ENCODE data around the gene MAP3K21. TPM values are rescaled to one million over a fixed set of nuclear protein-coding genes. Genes with fewer than 3 reads are reported as not detected.

The MAP3K21 gene
- total and polyA plus RNA-seq, 10 donors = 0.38 to 4.6 (median 1.1) TPM

GRCh38 chr1:233294913-233295236 is 32.6 kb upstream of the MAP3K21 start:
- WGBS, 5 donors = 4 to 14% (median 6%) methylated on average over 8 of the region's 8 CpGs
- peaks cover 0 to 14% (median 0%) of the 10 kb centered on the region in 7 donors for H3K27me3 ChIP-seq (replicated peaks in 1 of 7)

GRCh38 chr1:233295237-233295974 is 32.1 kb upstream of the MAP3K21 start, which contains the start of gene PCNX2:
Gene PCNX2 (minus strand): TSS chr1:233295725. CDS start chr1:233295478, 247 bp downstream.
- Histone ChIP-seq H3K4me1 (peaks cover 0 to 42% (median 14%) of the 10 kb centered on the region in 6 donors), H3K27ac (peak within 1 kb of the TSS in 7 of 8 donors; percentile 15 to 76 (median 55)), H3K4me3 (peak within 1 kb of the TSS; percentile 53 to 82 (median 69)), H3K36me3 (no peaks in the 10 kb centered on the region), H3K9me3 (no peaks in the 10 kb centered on the region), H3K27me3 (replicated peaks in 1 of 7) (peaks cover 0 to 17% (median 0%) of the 10 kb centered on the region in 7 donors)
- TF ChIP-seq, protein P1, sequence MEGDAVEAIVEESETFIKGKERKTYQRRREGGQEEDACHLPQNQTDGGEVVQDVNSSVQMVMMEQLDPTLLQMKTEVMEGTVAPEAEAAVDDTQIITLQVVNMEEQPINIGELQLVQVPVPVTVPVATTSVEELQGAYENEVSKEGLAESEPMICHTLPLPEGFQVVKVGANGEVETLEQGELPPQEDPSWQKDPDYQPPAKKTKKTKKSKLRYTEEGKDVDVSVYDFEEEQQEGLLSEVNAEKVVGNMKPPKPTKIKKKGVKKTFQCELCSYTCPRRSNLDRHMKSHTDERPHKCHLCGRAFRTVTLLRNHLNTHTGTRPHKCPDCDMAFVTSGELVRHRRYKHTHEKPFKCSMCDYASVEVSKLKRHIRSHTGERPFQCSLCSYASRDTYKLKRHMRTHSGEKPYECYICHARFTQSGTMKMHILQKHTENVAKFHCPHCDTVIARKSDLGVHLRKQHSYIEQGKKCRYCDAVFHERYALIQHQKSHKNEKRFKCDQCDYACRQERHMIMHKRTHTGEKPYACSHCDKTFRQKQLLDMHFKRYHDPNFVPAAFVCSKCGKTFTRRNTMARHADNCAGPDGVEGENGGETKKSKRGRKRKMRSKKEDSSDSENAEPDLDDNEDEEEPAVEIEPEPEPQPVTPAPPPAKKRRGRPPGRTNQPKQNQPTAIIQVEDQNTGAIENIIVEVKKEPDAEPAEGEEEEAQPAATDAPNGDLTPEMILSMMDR (IDR thresholded peaks at IDR 0.05 in 8 of 11, conservative IDR thresholded peaks at IDR 0.05 in 3 of 11) = no peak
- TF ChIP-seq POLR2AphosphoS5 (IDR thresholded peaks at IDR 0.05) = peak in 2 of 3 donors; percentile 66 to 68
- 0 to 1% (median 1%) methylated on average over 25 to 54 of the region's 54 CpGs for WGBS, 5 donors
- DNase-seq = peak; percentile 88
- intact Hi-C loops (cut with DNase I; ENCODE audit: low total_unique reads) = no loop called here

More at GRCh38 chr1:233294913-233295236, 32.6 kb upstream of the MAP3K21 start:
- Histone ChIP-seq H3K27ac (peak overlapping the region in 7 of 8 donors; percentile 15 to 76 (median 55)), H3K9me3 (no peaks in the 10 kb centered on the region), H3K4me3 (peak overlapping the region; percentile 53 to 82 (median 69)), H3K4me1 (peaks cover 0 to 47% (median 14%) of the 10 kb centered on the region in 6 donors), H3K36me3 (no peaks in the 10 kb centered on the region)
- DNase-seq = no peak
- TF ChIP-seq POLR2AphosphoS5 (IDR thresholded peaks at IDR 0.05) = no peak
- TF ChIP-seq POLR2A (IDR thresholded peaks at IDR 0.05) = no peak
- TF ChIP-seq, protein P1 (IDR thresholded peaks at IDR 0.05 in 8 of 11, conservative IDR thresholded peaks at IDR 0.05 in 3 of 11) = no peak
- intact Hi-C loops (cut with DNase I; ENCODE audit: low total_unique reads) = no loop called here

- Histone ChIP-seq H3K4me3 (peak overlapping the region in 6 of 8 donors; percentile 64 to 82 (median 70)), H3K27me3 (replicated peaks in 1 of 7) (peaks cover 0 to 23% (median 0%) of the 10 kb centered on the region in 7 donors), H3K4me1 (peaks cover 0 to 37% (median 14%) of the 10 kb centered on the region in 6 donors), H3K27ac (peak overlapping the region in 2 of 8 donors; percentile 70 to 73), H3K36me3 (no peaks in the 10 kb centered on the region), H3K9me3 (no peaks in the 10 kb centered on the region)
- WGBS, 5 donors = 2 to 8% (median 5%) methylated on average over 5 of the region's 5 CpGs
- no peak for TF ChIP-seq POLR2AphosphoS5 (IDR thresholded peaks at IDR 0.05)
- TF ChIP-seq, protein P1 (IDR thresholded peaks at IDR 0.05 in 8 of 11, conservative IDR thresholded peaks at IDR 0.05 in 3 of 11) = no peak
- TF ChIP-seq POLR2A (IDR thresholded peaks at IDR 0.05) = no peak
- intact Hi-C loops (cut with DNase I; ENCODE audit: low total_unique reads) = no loop called here
- DNase-seq = no peak
Measured at GRCh38 chr1:233295975-233296322, 31.6 kb upstream of the MAP3K21 start.

DNA sequence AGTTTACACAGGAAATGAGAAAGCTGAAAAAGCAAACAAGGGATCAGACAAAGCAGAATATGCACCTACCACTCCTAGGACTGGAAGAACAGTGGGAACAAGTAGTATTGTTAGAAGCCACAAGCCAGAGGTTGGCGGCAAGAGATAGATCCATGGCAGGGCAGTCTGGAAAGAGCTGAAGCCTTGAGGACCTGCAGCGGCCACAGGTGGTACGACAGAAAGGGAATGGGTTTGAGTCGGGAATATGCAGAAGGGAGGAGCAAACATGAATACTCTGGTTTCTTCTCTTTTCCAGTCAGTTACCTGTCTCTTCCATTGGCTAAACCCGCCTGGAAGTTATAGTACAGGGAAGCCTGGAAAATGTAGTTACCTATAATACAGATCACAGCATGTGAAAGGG is 28.1 kb upstream of the MAP3K21 start:
- H3K27ac ChIP-seq = no peak overlapping the region
- intact Hi-C loops (cut with DNase I; ENCODE audit: low total_unique reads) = no loop called here
- TF ChIP-seq, protein P1 (IDR thresholded peaks at IDR 0.05 in 8 of 11, conservative IDR thresholded peaks at IDR 0.05 in 3 of 11) = no peak
- TF ChIP-seq POLR2A (IDR thresholded peaks at IDR 0.05) = no peak
- no peak for TF ChIP-seq POLR2AphosphoS5 (IDR thresholded peaks at IDR 0.05)
- H3K27me3 ChIP-seq (replicated peaks in 1 of 7) = peaks cover 0 to 25% (median 0%) of the 10 kb centered on the region in 7 donors
- H3K4me3 ChIP-seq = no peak overlapping the region
- 87 to 95% (median 91%) methylated on average over 5 of the region's 5 CpGs for WGBS, 5 donors
- no peak for DNase-seq
- no peaks in the 10 kb centered on the region for H3K36me3 ChIP-seq
- peaks cover 0 to 20% (median 13%) of the 10 kb centered on the region in 6 donors for H3K4me1 ChIP-seq
- peaks cover 0 to 9% (median 8%) of the 10 kb centered on the region in 8 donors for H3K9me3 ChIP-seq

Measured in spleen (tissue), 11 donors.